Activated CD4-positive, alpha-beta T cell treated with anti-CD3 and anti-CD28 coated beads, Interleukin-2, Interleukin-4, amounts not matched to agents 100 ng/mL and 50 ng/mL, durations not matched to agents 16 hours and 8 hours (primary cell): ENCODE data around the gene SERTAD4.
"Not testable (repeated sequence)": the region's sequence is repeated elsewhere in the genome, so short reads cannot be mapped to it uniquely, and the experiment has no call there.

Experiments used
- DNase-seq: peaks from one replicate; pipeline ENCODE4 v3.0.0-alpha.2; 2020; ENCODE audit warnings: low spot score

Gene SERTAD4

GRCh38 chr1:210232511-210233215 is at the start of gene SERTAD4:
Gene SERTAD4, plus strand, starts transcription at chr1:210232796. Its CDS starts 5,165 bp downstream, at chr1:210237961.
- no peak for DNase-seq

- no peak for DNase-seq
These were observed 47.5 kb upstream of the SERTAD4 start for GRCh38 chr1:210185063-210185462.

- DNase-seq = not testable (repeated sequence)
These were observed 44.6 kb upstream of the SERTAD4 start for GRCh38 chr1:210187849-210188606.

GRCh38 chr1:210189426-210189825 is 43.2 kb upstream of the SERTAD4 start:
- no peak for DNase-seq

GRCh38 chr1:210195635-210196160 is 36.9 kb upstream of the SERTAD4 start:
- no peak for DNase-seq

- not testable (repeated sequence) for DNase-seq
These were observed 36.3 kb upstream of the SERTAD4 start for GRCh38 chr1:210196266-210196665.

GRCh38 chr1:210198840-210199239 is 33.8 kb upstream of the SERTAD4 start:
- DNase-seq = no peak

- no peak for DNase-seq
These were observed 32.4 kb upstream of the SERTAD4 start for GRCh38 chr1:210200124-210200736.

- no peak for DNase-seq
These were observed 30.9 kb upstream of the SERTAD4 start for GRCh38 chr1:210201681-210202080.

GRCh38 chr1:210207597-210208450 is 24.8 kb upstream of the SERTAD4 start:
- no peak for DNase-seq

GRCh38 chr1:210213335-210213734 is 19.3 kb upstream of the SERTAD4 start:
- no peak for DNase-seq

- no peak for DNase-seq
These were observed 17.8 kb upstream of the SERTAD4 start for GRCh38 chr1:210214573-210215409.

- DNase-seq = no peak
These were observed 15.1 kb upstream of the SERTAD4 start for GRCh38 chr1:210217482-210217881.

- DNase-seq = no peak
These were observed 14.5 kb upstream of the SERTAD4 start for GRCh38 chr1:210218047-210218446.

GRCh38 chr1:210222340-210223006 is 10.1 kb upstream of the SERTAD4 start:
- DNase-seq = no peak

GRCh38 chr1:210223226-210223904 is 9.2 kb upstream of the SERTAD4 start:
- DNase-seq = no peak

- no peak for DNase-seq
These were observed 4.4 kb upstream of the SERTAD4 start for GRCh38 chr1:210228158-210228557.

- DNase-seq = no peak
These were observed 2.4 kb upstream of the SERTAD4 start for GRCh38 chr1:210230149-210230695.

- no peak for DNase-seq
These were observed 618 bp upstream of the SERTAD4 start for GRCh38 chr1:210231846-210232510.
